HG03342 (cell line): ENCODE results near the gene ITIH3.

ENCODE experiments used
- ATAC-seq: cut with Tn5 transposase; IDR thresholded peaks from one replicate; pipeline ENCODE4 v1.9.1; 2021; ENCODE audit warnings: mild to moderate bottlenecking, moderate library complexity; ENCODE audit not compliant: unreplicated experiment

The ITIH3 gene

GRCh38 chr3:52779011-52779836, 15.4 kb upstream of the ITIH3 start:
- ATAC-seq: peak; percentile 79

- ATAC-seq: no peak
These were observed 14.6 kb upstream of the ITIH3 start for GRCh38 chr3:52779837-52780585.

- ATAC-seq: no peak
These were observed 12.9 kb upstream of the ITIH3 start for GRCh38 chr3:52781741-52782140.

- ATAC-seq: no peak
These were observed 12.0 kb upstream of the ITIH3 start for GRCh38 chr3:52782412-52783210.

- no peak for ATAC-seq
These were observed 11.4 kb upstream of the ITIH3 start for GRCh38 chr3:52783211-52783555.

- no peak for ATAC-seq
These were observed 10.5 kb upstream of the ITIH3 start for GRCh38 chr3:52784021-52784621.

GRCh38 chr3:52784931-52785590, 9.5 kb upstream of the ITIH3 start:
- ATAC-seq: no peak

GRCh38 chr3:52786330-52787215, 8.0 kb upstream of the ITIH3 start:
- no peak for ATAC-seq

GRCh38 chr3:52787246-52787645, 7.3 kb upstream of the ITIH3 start:
- ATAC-seq: no peak

- ATAC-seq: no peak
These were observed 6.6 kb upstream of the ITIH3 start for GRCh38 chr3:52787672-52788625.

- no peak for ATAC-seq
These were observed 5.5 kb upstream of the ITIH3 start for GRCh38 chr3:52788890-52789745.

- no peak for ATAC-seq
These were observed 4.9 kb upstream of the ITIH3 start for GRCh38 chr3:52789746-52790040.

GRCh38 chr3:52790337-52790736, 4.3 kb upstream of the ITIH3 start:
- no peak for ATAC-seq

- ATAC-seq: no peak
These were observed 3.9 kb upstream of the ITIH3 start for GRCh38 chr3:52790741-52791140.

GRCh38 chr3:52791366-52791765, 3.2 kb upstream of the ITIH3 start:
- no peak for ATAC-seq

- ATAC-seq: no peak
These were observed 2.7 kb upstream of the ITIH3 start for GRCh38 chr3:52791928-52792327.

- no peak for ATAC-seq
These were observed 2.2 kb upstream of the ITIH3 start for GRCh38 chr3:52792413-52792812.
